Panc1 (cell line): Measurements from ENCODE around the gene CD300LG. TPM values are rescaled to one million over a fixed set of nuclear protein-coding genes. Genes with fewer than 3 reads are reported as not detected.
"Not testable (repeated sequence)": the region's sequence is repeated elsewhere in the genome, so short reads cannot be mapped to it uniquely, and the experiment has no call there.

Source experiments
- ATAC-seq: fragments of 200-7000 bp; cut with Tn5 transposase; 2 replicates; pipeline ENCODE4 v1.9.1; 2020; ENCODE audit warnings: mild to moderate bottlenecking, moderate library complexity
- BruUV-seq: library from RNA; stranded (reverse); fragments of 400-500 nt; replicated peaks from 2 replicates; lab custom pipeline; 2021; lab: Mats Ljungman, UMichigan
- CTCF ChIA-PET: fragments of 300-600 bp; sonication (Branson Sonifier 250); formaldehyde crosslinking; loops from one replicate; lab custom pipeline; 2022; ENCODE audit warnings: antibody characterized with exemption; lab: Charles Lee
- POLR2A ChIA-PET: fragments of 300-600 bp; sonication (Branson Sonifier 250); formaldehyde crosslinking; loops from one replicate; lab custom pipeline; 2022; ENCODE audit warnings: antibody characterized with exemption; lab: Charles Lee
- DNase-seq: peaks from one replicate; pipeline ENCODE4 v3.0.0-alpha.2; 2010; ENCODE audit warnings: low read depth, low spot score
- H3K27ac ChIP-seq: 2 replicates; pipeline ENCODE4 v1.5.1; 2011; ENCODE audit warnings: mild to moderate bottlenecking, low read length, inconsistent platforms
- H3K27me3 ChIP-seq: fragments of 200-500 bp; sonication (Bioruptor generic); 2 replicates; pipeline ENCODE4 v1.6.0; 2014; ENCODE audit warnings: low read length, inconsistent platforms; ENCODE audit not compliant: control insufficient read depth, insufficient read depth
- H3K36me3 ChIP-seq: fragments of 200-500 bp; sonication (Bioruptor generic); 2 replicates; pipeline ENCODE4 v1.5.1; 2014; ENCODE audit warnings: inconsistent platforms, mild to moderate bottlenecking, low read length, moderate library complexity; ENCODE audit not compliant: control insufficient read depth, insufficient read depth
- H3K4me1 ChIP-seq: 2 replicates; pipeline ENCODE4 v1.5.1; 2011; ENCODE audit warnings: inconsistent platforms, mild to moderate bottlenecking, low read length, moderate library complexity; ENCODE audit not compliant: control insufficient read depth, insufficient read depth
- H3K4me3 ChIP-seq, 2 experiments: 2 replicates each; pipeline ENCODE4 v1.5.1; 2011 to 2012; ENCODE audit warnings: low read depth in 2 of 2, low read length in 2 of 2, mild to moderate bottlenecking in 2 of 2, inconsistent platforms in 1 of 2, moderate library complexity in 1 of 2
- H3K9me3 ChIP-seq: fragments of 200-500 bp; sonication (Bioruptor generic); 2 replicates; pipeline ENCODE4 v1.5.1; 2014; ENCODE audit warnings: low read depth, mild to moderate bottlenecking, inconsistent platforms, low read length, moderate library complexity; ENCODE audit not compliant: control insufficient read depth, insufficient read depth
- POLR2AphosphoS5 ChIP-seq: IDR thresholded peaks from 2 replicates; pipeline ENCODE4 v1.6.1; 2012; ENCODE audit warnings: mild to moderate bottlenecking, low read depth, low read length, moderate library complexity
- SIN3A ChIP-seq: IDR thresholded peaks from 2 replicates; pipeline ENCODE4 v1.6.1; 2012; ENCODE audit warnings: low read depth, mild to moderate bottlenecking, low read length, moderate library complexity, borderline replicate concordance; ENCODE audit not compliant: insufficient read depth
- TCF7L2 ChIP-seq: IDR thresholded peaks from 2 replicates; pipeline ENCODE4 v1.6.1; 2011; ENCODE audit warnings: mild to moderate bottlenecking, low read depth, low read length, inconsistent platforms
- in situ Hi-C: cut with HindIII; loops from 2 replicates; pipeline ENCODE4 v1.10.0; 2016; ENCODE audit warnings: low sequenced_read_pairs, low pct_unique_long_range_greater_than_20kb
- intact Hi-C: fragments of 100-400 bp; cut with micrococcal nuclease; formaldehyde crosslinking; loops from one replicate; pipeline ENCODE4 v1.10.0; 2022; ENCODE audit not compliant: unreplicated experiment
- total RNA-seq: library from RNA; stranded (reverse); gene quantifications from one replicate; pipeline ENCODE4 v1.2.1, GENCODE V29; 2021; ENCODE audit not compliant: unreplicated experiment
- TF ChIP-seq, protein P1 (sequence below): fragments of 450-650 bp; IDR thresholded peaks from 2 replicates; pipeline ENCODE4 v1.5.1; 2017; ENCODE audit warnings: mild to moderate bottlenecking
- TF ChIP-seq, protein P2 (sequence below), 2 experiments: IDR thresholded peaks; 2 replicates each; pipeline ENCODE4 v1.6.1; 2011 to 2012; ENCODE audit warnings: low read depth in 2 of 2, control low read depth in 1 of 2, low read length in 1 of 2, mild to moderate bottlenecking in 1 of 2, moderate library complexity in 1 of 2; ENCODE audit not compliant: insufficient read depth in 1 of 2

CD300LG gene
- total RNA-seq, 1 experiment from 2014 or later, result not detected

DNA sequence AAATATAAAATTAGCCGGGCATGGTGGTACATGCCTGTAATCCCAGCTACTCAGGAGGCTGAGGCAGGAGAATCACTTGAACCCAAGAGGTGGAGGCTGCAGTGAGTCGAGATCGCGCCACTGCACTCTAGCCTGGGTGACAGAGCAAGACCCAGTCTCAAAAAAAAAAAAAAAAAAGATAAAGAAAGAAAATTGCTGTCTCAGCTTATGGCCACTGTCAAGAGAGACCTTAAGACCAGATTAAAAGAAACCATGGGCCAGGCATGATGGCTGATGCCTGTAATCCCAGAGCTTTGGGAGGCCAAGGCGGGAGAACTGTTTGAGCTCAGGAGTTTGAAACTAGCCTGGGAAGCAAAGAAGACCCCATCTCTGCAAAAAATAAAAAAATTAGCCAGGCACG, 22.1 kb downstream of the CD300LG start:
- H3K27ac ChIP-seq, DNase-seq, ATAC-seq, H3K4me3 ChIP-seq, CTCF ChIA-PET, POLR2A ChIA-PET, H3K36me3 ChIP-seq, H3K9me3 ChIP-seq, H3K27me3 ChIP-seq, in situ Hi-C loops, H3K4me1 ChIP-seq, BruUV-seq, intact Hi-C loops: not testable (repeated sequence)

DNA sequence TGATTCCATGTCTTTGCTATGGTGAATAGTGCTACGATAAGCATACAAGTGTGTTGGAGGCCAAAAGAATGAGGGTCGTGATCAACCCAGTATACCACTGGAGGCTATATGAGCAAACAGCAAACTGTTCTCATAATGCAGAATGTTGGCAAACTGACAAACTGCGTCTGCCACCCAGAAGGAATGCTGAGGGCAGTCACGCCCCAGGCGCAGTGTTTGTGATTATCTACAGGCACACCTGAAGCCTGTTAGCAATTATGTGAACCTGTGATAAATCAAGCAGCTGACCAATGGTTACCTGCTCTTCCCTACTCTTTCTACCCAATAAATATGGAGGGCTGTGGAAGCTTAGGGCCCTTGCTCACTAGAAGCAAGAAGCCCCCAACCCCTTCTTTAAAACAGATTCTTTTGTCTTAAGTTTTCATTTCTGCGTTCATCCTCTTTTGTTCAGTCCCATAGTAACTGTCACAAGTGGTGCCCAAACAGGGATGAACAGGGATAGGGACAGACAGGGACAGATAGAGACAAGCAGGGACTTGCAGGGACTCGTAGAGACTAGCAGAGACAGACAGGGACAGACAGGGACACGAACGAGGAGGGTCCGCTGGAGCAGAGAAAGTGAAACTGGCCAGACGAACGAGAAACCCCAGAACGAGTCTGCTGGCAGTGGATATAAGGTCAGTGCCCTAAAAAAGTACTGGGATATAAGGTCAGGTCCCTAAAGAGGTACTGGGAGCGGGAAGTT, 25.1 kb downstream of the CD300LG start:
- ChIA-PET CTCF (interaction anchor here (0.7 kb wide), 1 partner anchor 26 kb away, joined by 3 read pairs; no protein-coding TSS in a partner anchor), POLR2A (no interaction called here)
- TF ChIP-seq POLR2AphosphoS5, result no peak
- no peak for TF ChIP-seq TCF7L2
- TF ChIP-seq, protein P1, sequence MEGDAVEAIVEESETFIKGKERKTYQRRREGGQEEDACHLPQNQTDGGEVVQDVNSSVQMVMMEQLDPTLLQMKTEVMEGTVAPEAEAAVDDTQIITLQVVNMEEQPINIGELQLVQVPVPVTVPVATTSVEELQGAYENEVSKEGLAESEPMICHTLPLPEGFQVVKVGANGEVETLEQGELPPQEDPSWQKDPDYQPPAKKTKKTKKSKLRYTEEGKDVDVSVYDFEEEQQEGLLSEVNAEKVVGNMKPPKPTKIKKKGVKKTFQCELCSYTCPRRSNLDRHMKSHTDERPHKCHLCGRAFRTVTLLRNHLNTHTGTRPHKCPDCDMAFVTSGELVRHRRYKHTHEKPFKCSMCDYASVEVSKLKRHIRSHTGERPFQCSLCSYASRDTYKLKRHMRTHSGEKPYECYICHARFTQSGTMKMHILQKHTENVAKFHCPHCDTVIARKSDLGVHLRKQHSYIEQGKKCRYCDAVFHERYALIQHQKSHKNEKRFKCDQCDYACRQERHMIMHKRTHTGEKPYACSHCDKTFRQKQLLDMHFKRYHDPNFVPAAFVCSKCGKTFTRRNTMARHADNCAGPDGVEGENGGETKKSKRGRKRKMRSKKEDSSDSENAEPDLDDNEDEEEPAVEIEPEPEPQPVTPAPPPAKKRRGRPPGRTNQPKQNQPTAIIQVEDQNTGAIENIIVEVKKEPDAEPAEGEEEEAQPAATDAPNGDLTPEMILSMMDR, result no peak
- no peak for TF ChIP-seq SIN3A
- TF ChIP-seq, protein P2, sequence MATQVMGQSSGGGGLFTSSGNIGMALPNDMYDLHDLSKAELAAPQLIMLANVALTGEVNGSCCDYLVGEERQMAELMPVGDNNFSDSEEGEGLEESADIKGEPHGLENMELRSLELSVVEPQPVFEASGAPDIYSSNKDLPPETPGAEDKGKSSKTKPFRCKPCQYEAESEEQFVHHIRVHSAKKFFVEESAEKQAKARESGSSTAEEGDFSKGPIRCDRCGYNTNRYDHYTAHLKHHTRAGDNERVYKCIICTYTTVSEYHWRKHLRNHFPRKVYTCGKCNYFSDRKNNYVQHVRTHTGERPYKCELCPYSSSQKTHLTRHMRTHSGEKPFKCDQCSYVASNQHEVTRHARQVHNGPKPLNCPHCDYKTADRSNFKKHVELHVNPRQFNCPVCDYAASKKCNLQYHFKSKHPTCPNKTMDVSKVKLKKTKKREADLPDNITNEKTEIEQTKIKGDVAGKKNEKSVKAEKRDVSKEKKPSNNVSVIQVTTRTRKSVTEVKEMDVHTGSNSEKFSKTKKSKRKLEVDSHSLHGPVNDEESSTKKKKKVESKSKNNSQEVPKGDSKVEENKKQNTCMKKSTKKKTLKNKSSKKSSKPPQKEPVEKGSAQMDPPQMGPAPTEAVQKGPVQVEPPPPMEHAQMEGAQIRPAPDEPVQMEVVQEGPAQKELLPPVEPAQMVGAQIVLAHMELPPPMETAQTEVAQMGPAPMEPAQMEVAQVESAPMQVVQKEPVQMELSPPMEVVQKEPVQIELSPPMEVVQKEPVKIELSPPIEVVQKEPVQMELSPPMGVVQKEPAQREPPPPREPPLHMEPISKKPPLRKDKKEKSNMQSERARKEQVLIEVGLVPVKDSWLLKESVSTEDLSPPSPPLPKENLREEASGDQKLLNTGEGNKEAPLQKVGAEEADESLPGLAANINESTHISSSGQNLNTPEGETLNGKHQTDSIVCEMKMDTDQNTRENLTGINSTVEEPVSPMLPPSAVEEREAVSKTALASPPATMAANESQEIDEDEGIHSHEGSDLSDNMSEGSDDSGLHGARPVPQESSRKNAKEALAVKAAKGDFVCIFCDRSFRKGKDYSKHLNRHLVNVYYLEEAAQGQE (IDR thresholded peaks at IDR 0.05; ENCODE audit: insufficient read depth in 1 of 2, low read depth in 2 of 2, low read length in 1 of 2), result no peak
- DNase-seq (no peak), ATAC-seq (no peak)
- Histone ChIP-seq H3K27ac (no peak overlapping the region), H3K4me1 (0 out of 2 replicates have a peak, but pooled peaks cover 4% of the 10 kb centered on the region), H3K4me3 (peak overlapping the region; percentile 4 to 26; a peak in 3 of 4 replicates), H3K36me3 (no peaks in the 10 kb centered on the region), H3K9me3 (no peaks in the 10 kb centered on the region), H3K27me3 (no peaks in the 10 kb centered on the region)
- in situ Hi-C loops, result no loop called here
- intact Hi-C loops, result no loop called here
- BruUV-seq, result no TSS peak

DNA sequence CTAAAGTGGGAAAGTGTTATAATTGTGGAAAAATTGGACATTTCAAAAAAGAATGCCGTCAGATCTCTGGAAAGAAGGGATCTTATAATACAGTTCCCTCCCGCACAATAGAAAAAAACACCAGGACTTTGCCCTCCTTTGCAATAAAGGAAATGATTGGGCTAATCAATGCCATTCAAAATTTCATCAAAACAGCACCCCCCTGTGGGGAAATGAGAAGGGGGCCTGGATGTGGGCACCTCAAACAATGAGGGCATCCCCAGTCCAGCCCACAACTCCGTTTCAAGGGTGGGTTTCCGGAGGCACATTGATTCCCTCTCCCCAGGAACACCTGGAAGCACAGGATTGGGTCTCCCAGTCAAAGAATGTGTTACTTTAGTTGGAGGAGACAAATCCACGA, 26.1 kb downstream of the CD300LG start:
- Histone ChIP-seq H3K36me3 (no peaks in the 10 kb centered on the region), H3K9me3 (no peaks in the 10 kb centered on the region), H3K4me3 (no peak overlapping the region), H3K4me1 (0 out of 2 replicates have a peak, but pooled peaks cover 4% of the 10 kb centered on the region), H3K27me3 (no peaks in the 10 kb centered on the region), H3K27ac (no peak overlapping the region)
- in situ Hi-C loops (no loop called here), intact Hi-C loops (no loop called here)
- no peak for ATAC-seq
- TF ChIP-seq TCF7L2 (no peak), POLR2AphosphoS5 (no peak), SIN3A (no peak)
- TF ChIP-seq, protein P2 (IDR thresholded peaks at IDR 0.05; ENCODE audit: insufficient read depth in 1 of 2, low read depth in 2 of 2, low read length in 1 of 2), result no peak
- TF ChIP-seq, protein P1, result no peak; the same call in 1 of the 2 replicates
- ChIA-PET POLR2A (no interaction called here), CTCF (no interaction called here)
- DNase-seq, result no peak
- BruUV-seq, result no TSS peak
